K562 (cell line): ENCODE results near the gene AGK. TPM values are rescaled to one million over a fixed set of nuclear protein-coding genes. Genes with fewer than 3 reads are reported as not detected.

Source experiments
- ATAC-seq: fragments of 200-7000 bp; cut with Tn5 transposase; 3 replicates; pipeline ENCODE4 v1.9.1; 2020; ENCODE audit warnings: moderate library complexity
- BruUV-seq: library from RNA; stranded (reverse); fragments of 400-500 nt; replicated peaks from 2 replicates; lab custom pipeline; 2021; lab: Mats Ljungman, UMichigan
- CTCF ChIA-PET: fragments of 300-600 bp; formaldehyde crosslinking; extraction: SDS; loops from one replicate; lab custom pipeline; 2021; ENCODE audit warnings: low intra/inter-chr PET ratio; lab: Yijun Ruan, JAX
- POLR2A ChIA-PET: fragments of 300-600, 350-650 bp; sonication (Branson Sonifier 250); formaldehyde crosslinking; extraction: SDS; loops from one replicate; lab custom pipeline; 2021; ENCODE audit warnings: antibody characterized with exemption, inconsistent platforms; lab: Yijun Ruan, JAX
- DNase-seq, 4 experiments: peaks; one replicate each; pipeline versions ENCODE4 v3.0.0 to v3.0.0-alpha.2; 2011 to 2018; ENCODE audit warnings: low spot score in 3 of 4, mixed read lengths in 3 of 4; ENCODE audit errors: extremely low read depth in 1 of 4
- FAIRE-seq: peaks from 2 replicates; lab custom pipeline; 2011; peaks lifted over from hg19 to GRCh38; lab: Jason Lieb, UNC
- H2AFZ ChIP-seq: 2 replicates; pipeline ENCODE4 v1.6.0; 2011; ENCODE audit warnings: low read depth, low read length, control low read depth, inconsistent platforms
- H3K27ac ChIP-seq: fragments of 200-600 bp; 3 replicates; pipeline ENCODE4 v1.8.0; 2011; ENCODE audit warnings: low read depth, mild to moderate bottlenecking, control low read depth, inconsistent platforms, low read length, moderate library complexity, mixed read lengths; ENCODE audit errors: extremely low read depth
- H3K27me3 ChIP-seq, 2 experiments: fragments of 300-600 bp in 1 of 2; 2 replicates in 1 of 2; 3 replicates in 1 of 2; pipeline versions ENCODE4 v1.6.0 to v1.8.0; 2011; ENCODE audit warnings: inconsistent platforms in 2 of 2, low read length in 2 of 2, mild to moderate bottlenecking in 1 of 2, mixed read lengths in 1 of 2, moderate library complexity in 1 of 2; ENCODE audit not compliant: control insufficient read depth in 2 of 2, insufficient read depth in 2 of 2
- H3K36me3 ChIP-seq: fragments of 300-600 bp; 3 replicates; pipeline ENCODE4 v1.8.0; 2011; ENCODE audit warnings: mild to moderate bottlenecking, low read length, inconsistent platforms; ENCODE audit not compliant: control insufficient read depth, insufficient read depth
- H3K4me1 ChIP-seq, 2 experiments: fragments of 200-600 bp in 1 of 2; replicated peaks in 1 of 2; 2 replicates in 1 of 2; 3 replicates in 1 of 2; pipeline versions ENCODE4 v1.5.1 to v1.8.0; 2011; ENCODE audit warnings: inconsistent platforms in 2 of 2, low read length in 2 of 2, mild to moderate bottlenecking in 1 of 2, mixed read lengths in 1 of 2, moderate library complexity in 1 of 2; ENCODE audit not compliant: control insufficient read depth in 2 of 2, insufficient read depth in 2 of 2
- H3K4me2 ChIP-seq: 2 replicates; pipeline ENCODE4 v1.6.1; 2011; ENCODE audit warnings: low read length, control low read depth, inconsistent platforms, mixed read lengths; ENCODE audit not compliant: insufficient read depth
- H3K4me3 ChIP-seq: fragments of 200-600 bp; sonication (generic), shearing (Covaris generic); 2 replicates; pipeline ENCODE4 v1.5.1; 2016; ENCODE audit warnings: control low read depth, inconsistent platforms
- H3K79me2 ChIP-seq: fragments of 200-600 bp; 3 replicates; pipeline ENCODE4 v1.8.0; 2011; ENCODE audit warnings: low read length, inconsistent platforms; ENCODE audit not compliant: control insufficient read depth, insufficient read depth
- H3K9ac ChIP-seq, 2 experiments: 2 replicates each; pipeline versions ENCODE4 v1.6.0 to v1.6.1; 2011; ENCODE audit warnings: low read depth in 2 of 2, low read length in 2 of 2, control low read depth in 1 of 2, inconsistent platforms in 1 of 2, mild to moderate bottlenecking in 1 of 2, mixed read lengths in 1 of 2; ENCODE audit not compliant: insufficient read depth in 1 of 2
- H3K9me1 ChIP-seq: one replicate; pipeline ENCODE4 v1.6.0; 2011; ENCODE audit warnings: inconsistent platforms, mild to moderate bottlenecking, low read length, moderate library complexity; ENCODE audit not compliant: control insufficient read depth, insufficient read depth
- H3K9me3 ChIP-seq: replicated peaks from 2 replicates; pipeline ENCODE4 v1.5.1; 2011; ENCODE audit warnings: low read depth, low read length, inconsistent platforms; ENCODE audit not compliant: control insufficient read depth, insufficient read depth
- H4K20me1 ChIP-seq: replicated peaks from 2 replicates; pipeline ENCODE4 v1.6.1; 2011; ENCODE audit warnings: low read length, inconsistent platforms, mixed read lengths; ENCODE audit not compliant: control insufficient read depth, insufficient read depth
- ARID1B ChIP-seq: fragments of 450-650 bp; IDR thresholded peaks from 2 replicates; pipeline ENCODE4 v1.6.1; 2016; ENCODE audit warnings: antibody characterized with exemption, mild to moderate bottlenecking, inconsistent platforms
- CBFA2T2 ChIP-seq: fragments of 450-650 bp; conservative IDR thresholded peaks from 2 replicates; pipeline ENCODE4 v1.6.1; 2017; ENCODE audit warnings: mild to moderate bottlenecking
- DMBX1 ChIP-seq: fragments of 250-450 bp; sonication (Bioruptor Pico); IDR thresholded peaks from 2 replicates; pipeline ENCODE4 v1.8.0; 2022; ENCODE audit warnings: inconsistent platforms, mild to moderate bottlenecking, moderate library complexity, borderline replicate concordance
- DPF2 ChIP-seq: fragments of 450-650 bp; IDR thresholded peaks from 2 replicates; pipeline ENCODE4 v1.6.1; 2016
- ETV5 ChIP-seq: sonication (generic); formaldehyde crosslinking; IDR thresholded peaks from 2 replicates; pipeline ENCODE4 v1.4.0; 2020; ENCODE audit warnings: low read depth, mild to moderate bottlenecking, missing genetic modification reagents
- HDAC6 ChIP-seq: IDR thresholded peaks from 2 replicates; pipeline ENCODE4 v1.6.1; 2012; ENCODE audit warnings: low read depth, mild to moderate bottlenecking, control low read depth, inconsistent platforms, low read length, moderate library complexity
- HIVEP1 ChIP-seq: fragments of 250-450 bp; sonication (Bioruptor Pico); IDR thresholded peaks from 2 replicates; pipeline ENCODE4 v1.4.0; 2020; ENCODE audit warnings: mild to moderate bottlenecking
- HNRNPH1 ChIP-seq: fragments of 200-400 bp; formaldehyde crosslinking; optimal IDR thresholded peaks from 2 replicates; pipeline ENCODE3; 2017; ENCODE audit warnings: low read depth, mild to moderate bottlenecking, low read length, moderate library complexity
- KDM1A ChIP-seq, 2 experiments: fragments of 450-650 bp; IDR thresholded peaks; 2 replicates each; pipeline ENCODE4 v1.6.1; 2016; ENCODE audit warnings: mild to moderate bottlenecking in 2 of 2
- KLF16 ChIP-seq: IDR thresholded peaks from 2 replicates; pipeline ENCODE4 v1.6.1; 2016; ENCODE audit warnings: antibody characterized with exemption
- LCOR ChIP-seq: sonication (generic); formaldehyde crosslinking; IDR thresholded peaks from 2 replicates; pipeline ENCODE4 v1.8.0; 2022; ENCODE audit warnings: mild to moderate bottlenecking, missing genetic modification reagents
- MLLT1 ChIP-seq, 2 experiments: fragments of 450-650 bp; IDR thresholded peaks; 2 replicates each; pipeline ENCODE4 v1.6.1; 2016
- MTA1 ChIP-seq: fragments of 450-650 bp; IDR thresholded peaks from 2 replicates; pipeline ENCODE4 v1.6.1; 2017; ENCODE audit warnings: borderline replicate concordance
- NCOR1 ChIP-seq: fragments of 450-650 bp; IDR thresholded peaks from 2 replicates; pipeline ENCODE4 v1.6.1; 2016; ENCODE audit warnings: mild to moderate bottlenecking, moderate library complexity
- POLR2AphosphoS5 ChIP-seq: IDR thresholded peaks from 2 replicates; pipeline ENCODE4 v1.6.1; 2011; ENCODE audit warnings: mild to moderate bottlenecking, low read depth, low read length, moderate library complexity; ENCODE audit not compliant: control insufficient read depth, insufficient read depth
- RFX1 ChIP-seq: fragments of 450-650 bp; IDR thresholded peaks from 2 replicates; pipeline ENCODE4 v1.6.1; 2016; ENCODE audit warnings: mild to moderate bottlenecking, moderate library complexity
- TAL1 ChIP-seq: fragments of 450-650 bp; IDR thresholded peaks from 2 replicates; pipeline ENCODE4 v1.6.1; 2016; ENCODE audit warnings: mild to moderate bottlenecking
- TCF3 ChIP-seq: sonication (generic); formaldehyde crosslinking; IDR thresholded peaks from 2 replicates; pipeline ENCODE4 v1.4.0; 2020; ENCODE audit warnings: mild to moderate bottlenecking, missing genetic modification reagents
- TEAD4 ChIP-seq, 2 experiments: sonication (generic) in 1 of 2; formaldehyde crosslinking in 1 of 2; IDR thresholded peaks; 2 replicates each; pipeline versions ENCODE4 v1.6.1 to v1.8.0; 2012 to 2022; ENCODE audit warnings: borderline replicate concordance in 1 of 2, inconsistent platforms in 1 of 2, low read length in 1 of 2, mild to moderate bottlenecking in 1 of 2, missing genetic modification reagents in 1 of 2
- TRIM24 ChIP-seq, 2 experiments: fragments of 450-650 bp; IDR thresholded peaks; 2 replicates each; pipeline ENCODE4 v1.6.1; 2016
- WGBS: fragments of 100-300 bp; shearing (Covaris generic); methylation state at CpG from one replicate; pipeline ENCODE4 v1.1.6; 2016; ENCODE audit warnings: low coverage, mixed read lengths; ENCODE audit not compliant: insufficient coverage; ENCODE audit errors: missing lambda C conversion rate; 5-methylcytosine and 5-hydroxymethylcytosine counted together
- in situ Hi-C: fragments of 300-500 bp; cut with MboI; formaldehyde crosslinking; loops from 4 replicates; pipeline ENCODE4 v1.15.0; 2018; ENCODE audit warnings: inconsistent platforms, mixed read lengths
- intact Hi-C: fragments of 100-400 bp; cut with micrococcal nuclease; formaldehyde crosslinking; loops from 2 replicates; pipeline ENCODE4 v1.14.2; 2022
- polyA plus RNA-seq, 8 experiments: library from polyadenylated mRNA; depleted of rRNA in 4 of 8; stranded (reverse) in 5 of 8; unstranded in 3 of 8; fragments of >200 nt; fragmentation: Nextera tagmentation in 2 of 8; fragmentation: Illumina TruSeq in 1 of 8; extraction: Ambion mirVana in 2 of 8; extraction: Trizol in 1 of 8; gene quantifications; 2 replicates each; pipeline versions ENCODE4 v1.2.1 to v1.2.3, GENCODE V29; 2011 to 2014; ENCODE audit warnings: inconsistent platforms in 1 of 8, missing spikeins in 1 of 8
- total RNA-seq, 7 experiments: library from RNA; depleted of rRNA in 6 of 7; stranded (reverse); fragments of >200 nt in 6 of 7; fragmentation: Illumina TruSeq in 2 of 7; extraction: Trizol in 2 of 7; gene quantifications; 2 replicates each; pipeline versions ENCODE4 v1.2.1 to v1.2.3, GENCODE V29; 2011 to 2021; ENCODE audit warnings: low replicate concordance in 1 of 7
- TF ChIP-seq, protein P1 (sequence below), 2 experiments: fragments of 250-450 bp in 1 of 2; fragments of 450-650 bp in 1 of 2; sonication (Bioruptor Pico) in 1 of 2; IDR thresholded peaks; 2 replicates each; pipeline versions ENCODE4 v1.6.1 to v1.8.0; 2016 to 2021; ENCODE audit warnings: mild to moderate bottlenecking in 2 of 2, moderate library complexity in 2 of 2, missing compliant biosample characterization in 1 of 2, missing genetic modification characterization in 1 of 2
- TF ChIP-seq, protein P2 (sequence below): fragments of 250-450 bp; sonication (Bioruptor Pico); IDR thresholded peaks from 2 replicates; pipeline ENCODE4 v1.9.0; 2021; ENCODE audit warnings: mild to moderate bottlenecking

The AGK gene
- total and polyA plus RNA-seq, 9 of the 15 experiments (the other 6 are each of a cell fraction or from before 2014, with no cell fraction given): 50.7 to 128 (median 71.8) TPM

DNA sequence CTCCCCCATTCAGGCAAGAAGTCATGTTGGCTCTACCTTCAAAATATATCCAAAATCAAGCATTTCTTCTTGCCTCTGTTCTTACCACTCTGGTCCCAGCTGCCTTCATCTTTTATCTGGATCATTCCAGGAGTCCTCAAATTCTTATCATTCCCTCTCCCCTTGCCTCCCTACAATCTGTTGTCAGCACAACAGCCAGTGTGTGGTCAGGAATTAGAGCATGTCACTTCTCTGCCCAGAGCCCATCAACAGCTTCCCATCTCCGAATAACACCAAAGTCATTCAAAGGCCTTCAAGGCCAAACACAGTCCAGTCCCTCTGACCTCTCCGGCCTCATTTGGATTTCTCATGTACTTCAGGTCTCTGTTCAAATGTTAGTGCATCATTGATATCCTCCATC lies 80.3 kb downstream of the AGK start:
- intact Hi-C loops: no loop called here
- FAIRE-seq (peak; percentile 6), DNase-seq (peak in 2 of 4 experiments; percentile 17 to 48), ATAC-seq (peak; percentile 55)
- no TSS peak for BruUV-seq
- H3K4me2 ChIP-seq: 0 out of 2 replicates have a peak overlapping the region, but pooled peaks have one; percentile 1
- no peaks in the 10 kb centered on the region for H3K9me3 ChIP-seq
- peaks cover 0 to 3% of the 10 kb centered on the region in 2 experiments; a peak in 3 of 5 replicates for H3K4me1 ChIP-seq
- 50% methylated on average over 2 of the region's 2 CpGs for WGBS
- ChIA-PET CTCF (no interaction called here), POLR2A (interaction anchor here (0.8 to 1.1 kb wide), 2 partner anchors 11 to 18 kb away, joined by 3 read pairs; no protein-coding TSS in a partner anchor)
- no peaks in the 10 kb centered on the region for H3K79me2 ChIP-seq
- no peaks in the 10 kb centered on the region for H4K20me1 ChIP-seq
- no peak overlapping the region for H3K9ac ChIP-seq
- H3K4me3 ChIP-seq: no peak overlapping the region
- peaks cover 24% of the 10 kb centered on the region; the same call in 2 of the 3 replicates for H3K36me3 ChIP-seq
- H2AFZ ChIP-seq: no peak overlapping the region
- H3K27ac ChIP-seq: no peak overlapping the region
- H3K9me1 ChIP-seq: no peaks in the 10 kb centered on the region
- H3K27me3 ChIP-seq: no peaks in the 10 kb centered on the region
- in situ Hi-C loops: no loop called here
- TF ChIP-seq ETV5 (CRISPR knock-in tag) (no peak), HNRNPH1 (no peak), DMBX1 (CRISPR knock-in tag) (0 out of 2 replicates have a peak, but pooled peaks have one; percentile 31), TEAD4 (IDR thresholded peaks at IDR 0.05; ENCODE audit: low read length) (peak; percentile 82), TEAD4 (CRISPR knock-in tag; IDR thresholded peaks at IDR 0.05; ENCODE audit: borderline replicate concordance) (no peak), DPF2 (0 out of 2 replicates have a peak, but pooled peaks have one; percentile 17), HDAC6 (no peak), MLLT1 (IDR thresholded peaks at IDR 0.05) (no peak), LCOR (peak; percentile 52; the same call in 1 of the 2 replicates), TRIM24 (IDR thresholded peaks at IDR 0.05) (peak; percentile 48 to 63; a peak in 2 of 4 replicates), RFX1 (no peak), POLR2AphosphoS5 (0 out of 2 replicates have a peak, but pooled peaks have one; percentile 29), MTA1 (no peak), HIVEP1 (CRISPR knock-in tag) (no peak), TCF3 (peak; percentile 81), ARID1B (peak; percentile 75), CBFA2T2 (peak; percentile 83), KLF16 (peak; percentile 53; the same call in 1 of the 2 replicates), KDM1A (IDR thresholded peaks at IDR 0.05) (peak in 1 of 2 experiments; percentile 45; a peak in 2 of 4 replicates), TAL1 (peak; percentile 78), NCOR1 (peak; percentile 71)
- TF ChIP-seq, protein P1, sequence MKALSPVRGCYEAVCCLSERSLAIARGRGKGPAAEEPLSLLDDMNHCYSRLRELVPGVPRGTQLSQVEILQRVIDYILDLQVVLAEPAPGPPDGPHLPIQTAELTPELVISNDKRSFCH (CRISPR knock-in tag; IDR thresholded peaks at IDR 0.05): no peak
- TF ChIP-seq, protein P1 (tag; IDR thresholded peaks at IDR 0.05): 0 out of 2 replicates have a peak, but pooled peaks have one; percentile 36
- TF ChIP-seq, protein P2, sequence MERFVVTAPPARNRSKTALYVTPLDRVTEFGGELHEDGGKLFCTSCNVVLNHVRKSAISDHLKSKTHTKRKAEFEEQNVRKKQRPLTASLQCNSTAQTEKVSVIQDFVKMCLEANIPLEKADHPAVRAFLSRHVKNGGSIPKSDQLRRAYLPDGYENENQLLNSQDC (CRISPR knock-in tag): no peak
